Stomach (tissue), 9 donors: ENCODE data around the gene MEGF9. TPM values are rescaled to one million over a fixed set of nuclear protein-coding genes. Genes with fewer than 3 reads are reported as not detected.
A peak's percentile ranks its signal among the peaks of the same experiment; 100 is the strongest.

Source experiments
- DNase-seq, 2 donors: peaks; one replicate each; pipeline versions ENCODE4 v3.0.0 to v3.0.0-alpha.2; 2013 to 2019
- H3K27ac ChIP-seq, 5 donors: fragments of 200-600 bp in 4 of 5; sonication (generic) in 4 of 5; one replicate each; pipeline ENCODE4 v1.5.1; 2013 to 2019; ENCODE audit warnings: mild to moderate bottlenecking in 1 of 5, moderate library complexity in 1 of 5
- H3K27me3 ChIP-seq, 3 donors: fragments of 200-600 bp; sonication (generic); one replicate each; pipeline ENCODE4 v1.5.1; 2017 to 2019; ENCODE audit warnings: mixed run types in 1 of 3
- H3K36me3 ChIP-seq, 4 donors: fragments of 200-600 bp; sonication (generic); 1 replicate in 3 of 4; 2 replicates in 1 of 4; pipeline ENCODE4 v1.5.1; 2016 to 2019
- H3K4me1 ChIP-seq, 4 donors: fragments of 200-600 bp; sonication (generic); one replicate each; pipeline ENCODE4 v1.5.1; 2016 to 2019
- H3K4me3 ChIP-seq, 4 donors: fragments of 200-600 bp; sonication (generic) in 3 of 4; one replicate each; pipeline ENCODE4 v1.5.1; 2016 to 2019; ENCODE audit warnings: mild to moderate bottlenecking in 1 of 4
- H3K9me3 ChIP-seq, 4 donors: fragments of 200-600 bp; sonication (generic); one replicate each; pipeline ENCODE4 v1.5.1; 2016 to 2019
- EP300 ChIP-seq: sonication (generic); formaldehyde crosslinking; IDR thresholded peaks from one replicate; pipeline ENCODE4 v1.6.1; 2017; ENCODE audit warnings: antibody characterized with exemption
- POLR2A ChIP-seq, 4 donors: fragments of 450-650 bp; IDR thresholded peaks; one replicate each; pipeline ENCODE4 v1.6.1; 2016; ENCODE audit warnings: antibody characterized with exemption in 4 of 4, control low read depth in 2 of 4, mild to moderate bottlenecking in 1 of 4, moderate library complexity in 1 of 4
- POLR2AphosphoS5 ChIP-seq, 3 donors: sonication (generic); formaldehyde crosslinking; IDR thresholded peaks; one replicate each; pipeline ENCODE4 v1.6.1; 2016; ENCODE audit warnings: antibody characterized with exemption in 3 of 3
- WGBS, 5 donors: extraction: QIAGEN DNeasy Blood & Tissue Kit in 3 of 5; methylation state at CpG; one replicate each; pipeline versions ENCODE4 v1.1.5 to v1.1.7; 2013 to 2018; 5-methylcytosine and 5-hydroxymethylcytosine counted together
- intact Hi-C: fragments of 100-400 bp; cut with DNase I; formaldehyde crosslinking; loops from one replicate; pipeline ENCODE4 v1.15.1; 2023; ENCODE audit warnings: low total_unique reads
- polyA plus RNA-seq, 3 donors: library from polyadenylated mRNA; stranded (reverse); fragments of 200-250 nt; gene quantifications; one replicate each; pipeline ENCODE4 v1.2.3, GENCODE V29; 2013
- total RNA-seq, 5 donors: library from RNA; depleted of rRNA; stranded (reverse); fragments of >200 nt; gene quantifications; one replicate each; pipeline versions ENCODE4 v1.1.0 to v1.2.3, GENCODE V29; 2014 to 2016
- TF ChIP-seq, protein P1 (sequence below), 7 experiments: fragments of 450-650 bp in 4 of 7; fragments of 200-600 bp in 3 of 7; sonication (generic) in 3 of 7; IDR thresholded peaks; one replicate each; pipeline ENCODE4 v1.5.1; 2016 to 2019; ENCODE audit warnings: antibody characterized with exemption in 7 of 7, control low read depth in 2 of 7, mild to moderate bottlenecking in 1 of 7
- donor health status: healthy with polysubstance abuse.
- donor health status: Bipolar disorder and iron deficiency.
- donor health status: healthy.

Gene MEGF9
- total and polyA plus RNA-seq, 8 donors: 3.5 to 26.8 (median 8.1) TPM

GRCh38 chr9:120713257-120714087, 798 bp downstream of the MEGF9 start:
- H3K36me3 ChIP-seq: no peaks in the 10 kb centered on the region
- DNase-seq: peak in 1 of 2 donors; percentile 51
- intact Hi-C loops: no loop called here
- H3K9me3 ChIP-seq: no peaks in the 10 kb centered on the region
- WGBS, 5 donors: 1 to 3% (median 2%) methylated on average over 18 to 50 of the region's 50 CpGs
- peak overlapping the region; percentile 85 to 95 (median 91) for H3K27ac ChIP-seq
- H3K4me3 ChIP-seq: peak overlapping the region; percentile 87 to 95 (median 90)
- H3K27me3 ChIP-seq: no peaks in the 10 kb centered on the region
- TF ChIP-seq, protein P1, sequence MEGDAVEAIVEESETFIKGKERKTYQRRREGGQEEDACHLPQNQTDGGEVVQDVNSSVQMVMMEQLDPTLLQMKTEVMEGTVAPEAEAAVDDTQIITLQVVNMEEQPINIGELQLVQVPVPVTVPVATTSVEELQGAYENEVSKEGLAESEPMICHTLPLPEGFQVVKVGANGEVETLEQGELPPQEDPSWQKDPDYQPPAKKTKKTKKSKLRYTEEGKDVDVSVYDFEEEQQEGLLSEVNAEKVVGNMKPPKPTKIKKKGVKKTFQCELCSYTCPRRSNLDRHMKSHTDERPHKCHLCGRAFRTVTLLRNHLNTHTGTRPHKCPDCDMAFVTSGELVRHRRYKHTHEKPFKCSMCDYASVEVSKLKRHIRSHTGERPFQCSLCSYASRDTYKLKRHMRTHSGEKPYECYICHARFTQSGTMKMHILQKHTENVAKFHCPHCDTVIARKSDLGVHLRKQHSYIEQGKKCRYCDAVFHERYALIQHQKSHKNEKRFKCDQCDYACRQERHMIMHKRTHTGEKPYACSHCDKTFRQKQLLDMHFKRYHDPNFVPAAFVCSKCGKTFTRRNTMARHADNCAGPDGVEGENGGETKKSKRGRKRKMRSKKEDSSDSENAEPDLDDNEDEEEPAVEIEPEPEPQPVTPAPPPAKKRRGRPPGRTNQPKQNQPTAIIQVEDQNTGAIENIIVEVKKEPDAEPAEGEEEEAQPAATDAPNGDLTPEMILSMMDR (IDR thresholded peaks at IDR 0.05): peak in 2 of 7 experiments; percentile 14 to 28
- TF ChIP-seq POLR2AphosphoS5 (IDR thresholded peaks at IDR 0.05): no peak
- no peak for TF ChIP-seq EP300
- TF ChIP-seq POLR2A (IDR thresholded peaks at IDR 0.05): no peak
- peaks cover 41 to 65% (median 53%) of the 10 kb centered on the region in 4 donors for H3K4me1 ChIP-seq

- intact Hi-C loops: no loop called here
- TF ChIP-seq EP300: no peak
- TF ChIP-seq POLR2AphosphoS5 (IDR thresholded peaks at IDR 0.05): no peak
- TF ChIP-seq, protein P1 (IDR thresholded peaks at IDR 0.05): no peak
- no peak for TF ChIP-seq POLR2A (IDR thresholded peaks at IDR 0.05)
Observed at GRCh38 chr9:120712539-120713031, 1.7 kb downstream of the MEGF9 start.

GRCh38 chr9:120711841-120712538, 2.3 kb downstream of the MEGF9 start:
- Histone ChIP-seq H3K27ac (peak overlapping the region; percentile 65 to 95 (median 91)), H3K27me3 (no peaks in the 10 kb centered on the region), H3K4me1 (peaks cover 41 to 80% (median 64%) of the 10 kb centered on the region in 4 donors), H3K4me3 (peak overlapping the region; percentile 87 to 95 (median 90)), H3K9me3 (no peaks in the 10 kb centered on the region), H3K36me3 (no peaks in the 10 kb centered on the region)
- intact Hi-C loops: no loop called here
- TF ChIP-seq POLR2A (IDR thresholded peaks at IDR 0.05) (no peak), EP300 (no peak), POLR2AphosphoS5 (IDR thresholded peaks at IDR 0.05) (no peak)
- TF ChIP-seq, protein P1 (IDR thresholded peaks at IDR 0.05): no peak
- 21 to 44% (median 27%) methylated on average over 5 of the region's 5 CpGs for WGBS, 5 donors
- no peak for DNase-seq

More at GRCh38 chr9:120712539-120713031, 1.7 kb downstream of the MEGF9 start:
- WGBS, 5 donors: 8 to 21% (median 18%) methylated on average over 4 of the region's 4 CpGs
- Histone ChIP-seq H3K4me1 (peaks cover 41 to 74% (median 60%) of the 10 kb centered on the region in 4 donors), H3K9me3 (no peaks in the 10 kb centered on the region), H3K27me3 (no peaks in the 10 kb centered on the region), H3K4me3 (peak overlapping the region; percentile 87 to 95 (median 90)), H3K27ac (peak overlapping the region; percentile 20 to 95 (median 91)), H3K36me3 (no peaks in the 10 kb centered on the region)
- DNase-seq: no peak

GRCh38 chr9:120711354-120711753, 2.9 kb downstream of the MEGF9 start:
- TF ChIP-seq EP300: no peak
- TF ChIP-seq, protein P1 (IDR thresholded peaks at IDR 0.05): no peak
- TF ChIP-seq POLR2A (IDR thresholded peaks at IDR 0.05): no peak
- TF ChIP-seq POLR2AphosphoS5 (IDR thresholded peaks at IDR 0.05): no peak
- H3K4me3 ChIP-seq: peak overlapping the region in 3 of 4 donors; percentile 87 to 95 (median 87)
- DNase-seq: no peak
- H3K4me1 ChIP-seq: peaks cover 41 to 85% (median 67%) of the 10 kb centered on the region in 4 donors
- intact Hi-C loops: no loop called here
- no peaks in the 10 kb centered on the region for H3K9me3 ChIP-seq
- H3K36me3 ChIP-seq: no peaks in the 10 kb centered on the region
- H3K27ac ChIP-seq: peak overlapping the region in 4 of 5 donors; percentile 88 to 95 (median 92)
- no peaks in the 10 kb centered on the region for H3K27me3 ChIP-seq
